ENCODE results near the gene MDC1.

DNA sequence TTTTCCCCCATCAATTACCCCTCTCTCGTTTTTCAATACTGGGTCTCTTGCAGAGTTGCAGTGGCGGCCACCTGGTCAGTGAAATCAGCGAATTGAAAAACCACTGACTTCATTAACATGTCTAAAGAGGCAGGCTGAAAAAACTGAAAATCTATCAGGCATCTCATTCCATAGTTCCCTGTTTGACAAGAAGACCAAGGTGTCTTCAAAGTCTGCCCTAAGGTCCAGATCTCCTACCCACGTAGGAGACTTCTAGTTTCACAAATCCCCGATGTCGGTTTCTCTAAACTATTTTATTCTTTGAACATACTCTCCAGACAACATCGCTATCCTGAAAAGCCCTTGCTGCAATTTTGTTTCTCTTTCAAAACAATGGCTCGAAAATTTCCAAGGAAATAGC lies 2.3 kb upstream of the MDC1 start:
- TF ChIP-seq POLR2AphosphoS5 (IDR thresholded peaks at IDR 0.05; ENCODE audit: low read depth, low read length) (no peak; the same call in 1 of the 2 replicates), POLR2A (IDR thresholded peaks at IDR 0.05; ENCODE audit: low read depth, low read length) (no peak), TAF1 (IDR thresholded peaks at IDR 0.05; ENCODE audit: borderline replicate concordance, low read depth, low read length) (no peak)

Measured in GM12892 (cell line).